ENCODE results near the gene NBPF9.
"Not testable (repeated sequence)": the region's sequence is repeated elsewhere in the genome, so short reads cannot be mapped to it uniquely, and the experiment has no call there.

Gene NBPF9, protein sequence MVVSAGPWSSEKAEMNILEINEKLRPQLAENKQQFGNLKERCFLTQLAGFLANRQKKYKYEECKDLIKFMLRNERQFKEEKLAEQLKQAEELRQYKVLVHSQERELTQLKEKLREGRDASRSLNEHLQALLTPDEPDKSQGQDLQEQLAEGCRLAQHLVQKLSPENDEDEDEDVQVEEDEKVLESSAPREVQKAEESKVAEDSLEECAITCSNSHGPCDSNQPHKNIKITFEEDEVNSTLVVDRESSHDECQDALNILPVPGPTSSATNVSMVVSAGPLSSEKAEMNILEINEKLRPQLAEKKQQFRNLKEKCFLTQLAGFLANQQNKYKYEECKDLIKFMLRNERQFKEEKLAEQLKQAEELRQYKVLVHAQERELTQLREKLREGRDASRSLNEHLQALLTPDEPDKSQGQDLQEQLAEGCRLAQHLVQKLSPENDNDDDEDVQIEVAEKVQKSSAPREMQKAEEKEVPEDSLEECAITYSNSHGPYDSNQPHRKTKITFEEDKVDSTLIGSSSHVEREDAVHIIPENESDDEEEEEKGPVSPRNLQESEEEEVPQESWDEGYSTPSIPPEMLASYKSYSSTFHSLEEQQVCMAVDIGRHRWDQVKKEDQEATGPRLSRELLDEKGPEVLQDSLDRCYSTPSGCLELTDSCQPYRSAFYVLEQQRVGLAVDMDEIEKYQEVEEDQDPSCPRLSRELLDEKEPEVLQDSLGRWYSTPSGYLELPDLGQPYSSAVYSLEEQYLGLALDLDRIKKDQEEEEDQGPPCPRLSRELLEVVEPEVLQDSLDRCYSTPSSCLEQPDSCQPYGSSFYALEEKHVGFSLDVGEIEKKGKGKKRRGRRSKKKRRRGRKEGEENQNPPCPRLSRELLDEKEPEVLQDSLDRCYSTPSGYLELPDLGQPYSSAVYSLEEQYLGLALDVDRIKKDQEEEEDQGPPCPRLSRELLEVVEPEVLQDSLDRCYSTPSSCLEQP (N-terminal part only)

DNA sequence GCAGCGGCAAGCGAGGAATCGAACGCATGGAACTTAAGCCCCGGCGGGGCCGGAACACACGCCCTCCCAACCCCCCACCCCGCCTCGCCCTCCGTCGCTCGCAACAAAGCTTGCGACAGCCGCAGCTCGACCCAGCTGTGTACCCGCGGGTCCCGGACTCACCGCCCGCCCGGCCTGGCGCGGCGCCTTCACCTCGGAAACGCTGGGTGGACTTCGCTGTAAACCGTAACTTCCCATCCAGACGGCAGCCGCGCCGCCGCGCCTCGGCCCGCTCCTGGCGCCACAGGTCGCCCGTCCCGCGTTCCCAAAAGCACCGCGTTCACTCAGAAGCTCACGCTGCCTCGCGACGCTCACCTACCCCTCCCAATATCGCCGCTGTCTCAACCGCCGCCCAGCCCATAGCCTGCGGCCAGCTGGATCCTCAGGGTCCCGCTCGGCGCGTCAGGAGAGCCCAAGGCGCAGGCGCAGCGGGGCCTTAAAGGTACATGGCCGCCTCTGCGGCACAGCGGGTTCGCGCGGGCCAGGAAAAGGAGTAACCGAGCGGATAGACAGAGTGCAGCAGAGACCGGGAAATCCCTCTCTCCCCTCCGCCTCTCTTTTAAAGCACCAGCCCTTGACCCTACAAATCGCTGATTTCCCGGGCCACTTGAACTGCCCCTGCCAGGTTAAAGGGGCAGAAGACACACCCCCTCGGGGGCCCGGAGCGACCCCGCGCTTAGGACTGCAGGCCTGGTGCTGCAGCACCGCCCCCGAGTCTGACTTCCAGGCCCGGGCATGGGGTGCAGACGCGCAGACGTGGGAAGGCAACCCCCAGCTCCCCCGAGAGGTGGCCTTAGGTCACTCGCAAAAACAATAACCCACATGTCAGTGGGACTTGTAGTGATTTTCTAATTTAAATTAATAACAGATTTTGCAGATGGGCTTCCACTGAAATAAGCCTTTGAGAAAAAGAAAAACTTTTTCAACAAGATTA is at the start of gene NBPF9:
TSS of gene NBPF9 (minus strand) at position 443 of the 973 bp plus-strand sequence. CDS start 21,412 bp downstream, outside the sequence.
- not testable (repeated sequence) for H3K9me3 ChIP-seq (ENCODE audit: control insufficient read depth, insufficient read depth, low read length); H3K9ac ChIP-seq (ENCODE audit: low read depth, low read length); H3K36me3 ChIP-seq (ENCODE audit: insufficient read depth, low read length); H3K4me1 ChIP-seq (ENCODE audit: insufficient read depth, low read length)

DNA sequence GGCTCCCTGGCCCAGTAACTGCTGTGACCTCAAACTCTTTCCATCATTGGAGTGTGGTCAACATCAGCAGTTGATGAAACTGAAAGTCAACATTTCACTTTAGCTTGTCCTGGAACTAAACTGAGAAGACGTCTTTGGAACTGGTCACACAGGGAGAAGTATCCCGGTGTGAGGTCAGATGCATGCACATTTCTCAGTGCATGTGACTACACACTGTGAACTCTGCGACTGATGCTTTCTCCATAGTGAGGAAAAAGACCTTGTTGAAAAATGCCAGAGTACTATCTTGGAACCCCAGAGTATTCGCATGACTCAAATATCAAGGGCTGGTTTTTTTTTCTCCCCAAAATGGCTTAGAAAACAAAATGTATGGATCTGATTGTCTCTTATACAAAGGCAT is 46.6 kb upstream of the NBPF9 start:
- H3K9ac ChIP-seq (ENCODE audit: low read depth, low read length); H3K4me1 ChIP-seq (ENCODE audit: insufficient read depth, low read length); H3K9me3 ChIP-seq (ENCODE audit: control insufficient read depth, insufficient read depth, low read length); H3K36me3 ChIP-seq (ENCODE audit: insufficient read depth, low read length): not testable (repeated sequence)

DNA sequence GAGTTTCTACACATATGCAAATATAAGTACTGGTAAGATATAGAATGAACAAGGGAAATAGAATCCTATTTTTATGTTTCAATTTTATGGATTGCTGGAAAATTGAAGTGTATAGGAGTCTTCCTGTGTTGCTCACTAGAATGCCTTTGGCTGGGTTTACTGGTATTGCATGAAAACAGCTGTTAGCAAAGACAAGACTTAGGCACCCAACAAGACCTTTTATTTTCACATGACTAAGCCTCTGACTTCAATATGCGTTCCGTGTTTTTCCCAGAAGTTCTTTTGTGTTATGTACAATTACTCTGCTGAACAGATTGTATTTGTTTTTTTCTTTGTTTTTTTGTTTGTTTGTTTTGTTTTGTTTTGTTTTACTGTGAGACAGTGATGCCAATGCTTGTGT is 34.2 kb upstream of the NBPF9 start:
- not testable (repeated sequence) for H3K9ac ChIP-seq (ENCODE audit: low read depth, low read length); H3K36me3 ChIP-seq (ENCODE audit: insufficient read depth, low read length); H3K9me3 ChIP-seq (ENCODE audit: control insufficient read depth, insufficient read depth, low read length); H3K4me1 ChIP-seq (ENCODE audit: insufficient read depth, low read length)

DNA sequence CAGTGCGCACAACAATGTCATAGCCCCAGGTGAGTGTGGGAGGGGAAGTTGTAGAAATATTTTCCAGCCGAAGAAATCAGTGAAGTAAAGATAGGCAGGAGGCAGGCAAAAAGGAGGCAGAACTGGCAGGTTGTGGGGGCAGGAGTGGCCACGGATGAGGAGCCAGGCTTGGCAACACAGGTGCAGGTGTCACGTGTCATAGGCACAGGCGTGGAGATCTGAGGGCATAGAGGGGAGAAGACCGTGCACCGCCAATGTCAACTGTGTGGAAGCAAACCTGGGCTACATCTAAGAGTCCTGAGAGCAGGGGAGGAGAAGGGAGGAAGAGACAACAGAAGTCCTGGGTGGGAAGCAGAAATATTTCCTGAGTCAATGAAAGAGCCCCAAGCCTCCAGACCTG is 27.6 kb upstream of the NBPF9 start:
- not testable (repeated sequence) for H3K4me1 ChIP-seq (ENCODE audit: insufficient read depth, low read length); H3K9me3 ChIP-seq (ENCODE audit: control insufficient read depth, insufficient read depth, low read length); H3K9ac ChIP-seq (ENCODE audit: low read depth, low read length); H3K36me3 ChIP-seq (ENCODE audit: insufficient read depth, low read length)

DNA sequence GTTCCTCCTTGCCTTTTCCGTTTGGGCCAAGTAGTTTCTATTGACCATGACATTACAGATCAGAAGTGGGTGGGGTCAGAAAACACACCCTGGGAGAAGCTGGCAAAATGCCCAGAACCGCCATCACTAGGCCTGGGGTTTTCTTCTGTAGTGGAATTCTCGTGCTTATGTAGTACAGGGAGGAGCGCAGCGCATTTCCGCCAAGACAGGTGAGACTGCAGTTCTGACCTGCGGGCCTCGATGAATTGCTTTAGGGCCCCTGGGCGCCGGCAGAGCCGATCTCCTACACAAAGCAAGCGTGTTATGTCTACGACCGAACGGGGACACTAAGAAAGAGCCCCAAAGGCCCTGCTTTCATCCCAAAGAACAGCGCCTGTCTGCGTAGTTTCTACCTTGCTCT is 25.9 kb upstream of the NBPF9 start:
- not testable (repeated sequence) for H3K36me3 ChIP-seq (ENCODE audit: insufficient read depth, low read length); H3K9me3 ChIP-seq (ENCODE audit: control insufficient read depth, insufficient read depth, low read length); H3K9ac ChIP-seq (ENCODE audit: low read depth, low read length); H3K4me1 ChIP-seq (ENCODE audit: insufficient read depth, low read length)

DNA sequence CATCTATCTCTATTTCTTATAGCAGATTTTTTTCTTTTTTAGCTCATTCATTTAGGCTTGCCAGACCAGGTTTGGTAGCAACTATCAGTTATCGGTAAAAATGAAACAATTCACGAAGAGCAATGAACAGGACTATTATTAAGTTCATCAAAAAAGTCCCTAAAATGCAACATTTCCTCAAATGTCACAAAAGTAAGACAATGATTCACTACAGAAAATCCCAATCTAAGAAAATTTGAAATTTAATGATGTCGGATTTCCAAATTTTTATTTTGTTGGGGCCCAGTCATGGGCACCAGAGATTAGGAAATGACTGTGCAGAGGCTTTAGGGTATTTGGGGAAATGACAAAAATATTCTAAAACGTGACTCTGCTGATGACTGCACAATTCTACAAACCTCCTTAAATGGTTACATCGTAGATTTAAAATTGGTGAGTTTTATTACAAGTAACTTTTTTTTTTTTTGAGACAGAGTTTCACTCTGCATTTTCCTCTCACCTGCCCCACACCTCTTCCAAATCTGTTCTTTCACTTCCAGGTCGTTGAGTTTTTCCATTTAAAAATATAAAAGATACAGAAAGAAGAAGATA is 23.3 kb upstream of the NBPF9 start:
- H3K4me1 ChIP-seq (ENCODE audit: insufficient read depth, low read length); H3K9ac ChIP-seq (ENCODE audit: low read depth, low read length); H3K36me3 ChIP-seq (ENCODE audit: insufficient read depth, low read length); H3K9me3 ChIP-seq (ENCODE audit: control insufficient read depth, insufficient read depth, low read length): not testable (repeated sequence)

DNA sequence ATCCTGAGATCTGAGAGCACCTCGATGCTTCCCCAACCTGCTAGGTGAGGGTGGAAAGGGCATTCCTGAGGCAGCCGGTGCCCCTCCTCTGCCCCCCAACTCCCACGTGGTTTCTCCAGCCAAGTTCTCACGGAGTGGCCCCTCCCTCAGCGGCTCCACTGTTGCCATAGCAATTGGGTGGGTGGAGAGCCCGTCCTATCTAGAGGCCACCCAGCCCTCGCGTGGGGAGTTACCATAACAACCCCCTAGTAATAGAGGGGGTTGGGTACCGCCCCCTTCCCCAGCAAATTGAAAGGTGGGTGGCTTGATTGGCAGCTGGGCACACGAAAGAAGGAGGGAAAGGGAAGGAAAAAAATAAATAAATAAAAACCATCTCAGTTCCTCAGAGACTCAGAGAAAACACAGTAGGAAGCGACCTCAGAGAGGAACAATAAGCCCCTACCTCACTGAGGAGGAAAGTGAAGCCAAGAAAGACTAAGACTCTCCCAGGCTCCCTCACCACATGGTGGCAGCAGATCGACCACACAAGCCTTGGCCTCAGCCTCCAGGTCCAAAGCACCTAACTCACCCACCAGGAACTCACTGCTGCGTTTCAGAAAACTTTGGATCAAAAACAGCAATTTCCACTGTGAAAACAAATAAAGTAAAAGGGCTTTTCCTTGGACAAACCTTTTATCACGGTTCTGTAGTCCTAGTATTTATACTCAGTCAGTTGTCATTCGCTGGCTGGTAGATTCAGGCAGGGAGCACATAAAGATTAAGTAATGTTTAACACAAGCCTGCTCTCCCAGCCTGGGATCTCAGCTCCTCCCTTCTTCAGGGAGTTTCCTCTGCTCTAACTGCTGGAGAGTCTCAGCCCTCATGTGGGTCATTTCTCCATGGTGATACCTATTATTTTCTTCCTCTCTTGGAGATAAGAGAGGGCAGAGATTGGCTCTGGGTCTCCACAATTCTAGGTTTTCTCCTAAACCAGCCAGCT is 20.9 kb upstream of the NBPF9 start:
- H3K9ac ChIP-seq (ENCODE audit: low read depth, low read length); H3K4me1 ChIP-seq (ENCODE audit: insufficient read depth, low read length); H3K9me3 ChIP-seq (ENCODE audit: control insufficient read depth, insufficient read depth, low read length); H3K36me3 ChIP-seq (ENCODE audit: insufficient read depth, low read length): not testable (repeated sequence)

DNA sequence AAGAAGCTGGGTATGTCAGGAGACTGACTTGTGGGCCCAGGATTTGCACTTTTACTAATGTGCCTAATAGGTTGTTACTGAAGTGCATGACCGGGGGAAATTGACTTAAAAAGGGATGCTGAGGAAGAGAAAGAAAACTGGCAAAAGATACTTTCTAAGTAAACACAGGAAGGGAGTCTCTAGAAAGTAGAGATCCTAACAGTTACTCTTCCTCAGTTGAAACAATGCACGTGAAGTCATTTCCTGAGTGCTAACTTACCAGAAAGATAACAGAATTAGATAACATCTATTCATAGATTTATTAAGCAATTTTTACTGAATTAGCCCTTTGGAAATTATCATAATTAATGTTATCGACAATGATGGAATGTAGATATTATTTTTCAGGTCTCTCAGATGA is 9.5 kb upstream of the NBPF9 start:
- H3K4me1 ChIP-seq (ENCODE audit: insufficient read depth, low read length); H3K9ac ChIP-seq (ENCODE audit: low read depth, low read length); H3K9me3 ChIP-seq (ENCODE audit: control insufficient read depth, insufficient read depth, low read length); H3K36me3 ChIP-seq (ENCODE audit: insufficient read depth, low read length): not testable (repeated sequence)

DNA sequence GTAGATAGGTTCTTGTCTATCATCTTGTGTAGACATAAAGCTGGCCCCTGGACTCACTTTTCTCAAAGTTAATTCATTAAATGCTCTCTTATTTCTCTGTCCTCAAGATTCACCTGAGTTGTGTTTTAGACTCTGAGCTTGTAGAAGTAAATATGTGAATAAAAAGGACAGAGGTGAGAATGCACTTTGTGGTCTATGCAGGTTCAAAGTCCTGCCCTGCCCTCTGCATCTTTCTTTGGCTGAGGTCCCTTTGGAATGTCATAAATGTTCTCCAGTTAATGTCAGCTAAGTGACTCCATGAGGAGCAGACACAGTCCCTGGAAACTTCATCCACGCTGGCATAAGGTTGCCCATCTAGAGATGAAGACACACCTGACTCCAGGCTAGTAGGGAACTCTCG is 7.0 kb upstream of the NBPF9 start:
- H3K4me1 ChIP-seq (ENCODE audit: insufficient read depth, low read length); H3K9me3 ChIP-seq (ENCODE audit: control insufficient read depth, insufficient read depth, low read length); H3K36me3 ChIP-seq (ENCODE audit: insufficient read depth, low read length); H3K9ac ChIP-seq (ENCODE audit: low read depth, low read length): not testable (repeated sequence)

DNA sequence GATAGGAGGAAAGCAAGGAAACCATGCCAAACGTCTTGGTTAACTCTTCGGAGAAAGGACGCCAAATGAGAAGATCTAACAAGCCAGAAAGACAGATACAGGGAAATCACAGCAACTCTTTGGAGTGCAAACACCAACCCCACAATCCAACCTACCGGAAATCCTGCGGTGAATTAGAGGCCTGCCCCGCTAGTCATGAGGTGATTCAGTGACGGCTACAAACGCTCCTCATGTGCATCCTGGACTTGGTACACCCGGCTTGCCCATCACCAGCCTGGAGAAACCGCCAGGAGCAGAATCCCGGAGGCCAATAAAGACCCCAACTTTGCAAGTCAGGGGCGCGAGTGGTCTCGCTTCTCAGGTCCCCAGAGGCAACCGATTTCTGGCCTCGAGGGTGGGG is 777 bp downstream of the NBPF9 start:
- not testable (repeated sequence) for H3K9ac ChIP-seq (ENCODE audit: low read depth, low read length); H3K36me3 ChIP-seq (ENCODE audit: insufficient read depth, low read length); H3K4me1 ChIP-seq (ENCODE audit: insufficient read depth, low read length); H3K9me3 ChIP-seq (ENCODE audit: control insufficient read depth, insufficient read depth, low read length)

DNA sequence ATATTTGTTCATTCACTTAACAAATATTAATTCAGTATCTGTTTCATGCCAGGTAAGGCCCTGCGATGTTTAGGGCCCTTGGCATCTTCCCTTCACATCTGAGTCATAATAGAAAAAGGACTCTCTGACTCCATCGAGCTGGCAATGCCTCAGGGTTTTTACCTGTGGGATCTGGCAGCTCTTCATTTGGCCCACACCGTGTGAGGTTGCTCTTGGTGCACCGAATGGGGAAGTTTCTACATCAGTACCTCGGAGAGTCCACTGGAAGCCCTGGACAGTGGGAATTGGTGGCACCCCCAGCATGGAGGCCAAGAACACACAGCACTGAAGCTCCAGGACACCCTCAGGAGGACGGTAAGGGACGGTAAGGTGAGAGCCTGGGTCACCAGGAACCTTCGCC is 5.1 kb downstream of the NBPF9 start:
- H3K4me1 ChIP-seq (ENCODE audit: insufficient read depth, low read length); H3K9me3 ChIP-seq (ENCODE audit: control insufficient read depth, insufficient read depth, low read length); H3K36me3 ChIP-seq (ENCODE audit: insufficient read depth, low read length); H3K9ac ChIP-seq (ENCODE audit: low read depth, low read length): not testable (repeated sequence)

DNA sequence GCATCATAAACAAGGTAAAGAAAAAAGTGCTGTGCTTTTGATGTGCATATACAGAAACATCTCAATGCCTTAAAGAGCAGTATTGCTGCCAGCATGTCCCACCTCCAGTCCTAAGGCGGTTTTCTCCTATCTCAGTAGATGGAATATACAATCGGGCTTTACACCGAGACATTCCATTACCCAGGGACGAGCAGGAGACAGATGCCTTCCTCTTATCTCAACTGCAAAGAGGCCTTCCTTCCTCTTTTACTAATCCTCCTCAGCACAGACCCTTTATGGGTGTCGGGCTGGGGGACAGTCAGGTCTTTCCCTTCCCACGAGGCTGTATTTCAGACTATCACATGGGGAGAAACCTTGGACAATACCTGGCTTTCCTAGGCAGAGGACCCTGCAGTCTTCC is 10.2 kb downstream of the NBPF9 start:
- not testable (repeated sequence) for H3K9me3 ChIP-seq (ENCODE audit: control insufficient read depth, insufficient read depth, low read length); H3K36me3 ChIP-seq (ENCODE audit: insufficient read depth, low read length); H3K9ac ChIP-seq (ENCODE audit: low read depth, low read length); H3K4me1 ChIP-seq (ENCODE audit: insufficient read depth, low read length)

DNA sequence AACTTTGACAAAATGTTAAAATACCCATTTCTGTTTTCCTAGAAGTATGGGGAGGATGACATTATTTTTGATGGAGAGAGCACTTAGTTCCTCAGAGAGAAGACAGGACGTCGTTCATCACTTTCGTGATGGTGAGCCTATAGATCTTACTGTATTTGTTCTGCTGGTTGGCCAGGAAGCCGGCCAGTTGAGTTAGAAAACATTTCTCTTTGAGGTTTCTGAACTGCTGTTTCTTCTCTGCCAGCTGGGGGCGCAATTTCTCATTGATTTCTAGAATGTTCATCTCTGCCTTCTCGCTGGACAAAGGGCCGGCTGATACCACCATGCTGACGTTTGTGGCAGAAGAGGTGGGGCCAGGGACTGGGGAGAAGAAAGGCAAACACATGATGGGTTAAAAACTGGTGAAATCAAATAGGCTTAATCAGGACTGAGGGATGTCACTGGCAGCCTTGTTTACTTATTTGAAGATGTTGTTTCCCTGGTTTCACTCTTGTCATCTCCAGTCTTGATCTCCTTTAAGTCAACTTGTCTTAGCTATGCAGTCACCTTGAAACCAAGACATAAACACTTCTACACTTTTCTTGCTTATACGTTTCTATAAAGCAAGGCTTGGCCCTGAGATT is 27.7 kb downstream of the NBPF9 start:
- H3K36me3 ChIP-seq (ENCODE audit: insufficient read depth, low read length); H3K9ac ChIP-seq (ENCODE audit: low read depth, low read length); H3K4me1 ChIP-seq (ENCODE audit: insufficient read depth, low read length); H3K9me3 ChIP-seq (ENCODE audit: control insufficient read depth, insufficient read depth, low read length): not testable (repeated sequence)

Measured in ES-I3 (cell line).